Lower leg skin (tissue), 3 donors: Measurements from ENCODE around the gene MRPL30.

Experiments used
- CTCF ChIP-seq, 3 donors: fragments of 450-650 bp; IDR thresholded peaks; one replicate each; pipeline ENCODE4 v1.5.1; 2016; ENCODE audit warnings: antibody characterized with exemption in 3 of 3, mild to moderate bottlenecking in 3 of 3, moderate library complexity in 2 of 3
- POLR2A ChIP-seq, 2 donors: fragments of 450-650 bp; IDR thresholded peaks; one replicate each; pipeline ENCODE4 v1.6.1; 2016 to 2017; ENCODE audit warnings: antibody characterized with exemption in 2 of 2, mild to moderate bottlenecking in 1 of 2, moderate library complexity in 1 of 2

- TF ChIP-seq POLR2A (IDR thresholded peaks at IDR 0.05) = no peak
- TF ChIP-seq CTCF (IDR thresholded peaks at IDR 0.05) = no peak
Measured at GRCh38 chr2:99198103-99198841, 17.3 kb downstream of the MRPL30 start.
